ENCODE measurements around the gene SLC25A23. TPM values are rescaled to one million over a fixed set of nuclear protein-coding genes. Genes with fewer than 3 reads are reported as not detected.

The SLC25A23 gene
- total and polyA plus RNA-seq, 12 donors: 53.4 to 126 (median 94.6) TPM

GRCh38 chr19:6460099-6460884 lies 700 bp upstream of the SLC25A23 start:
- DNase-seq: peak; percentile 97 to 98
- Histone ChIP-seq H3K36me3 (peaks cover 0 to 21% (median 0%) of the 10 kb centered on the region in 9 donors), H3K4me3 (peak overlapping the region; percentile 61 to 97 (median 72)), H3K27ac (peak overlapping the region in 9 of 10 donors; percentile 38 to 87 (median 65)), H3K27me3 (peaks cover 7 to 34% (median 30%) of the 10 kb centered on the region in 7 donors), H3K4me1 (peaks cover 5 to 29% (median 17%) of the 10 kb centered on the region in 9 donors), H3K9me3 (no peaks in the 10 kb centered on the region)
- peak in 8 of 9 donors; percentile 33 to 73 (median 52) for TF ChIP-seq CTCF (IDR thresholded peaks at IDR 0.05)
- WGBS, 2 donors: 0 to 1% methylated on average over 57 of the region's 57 CpGs
- intact Hi-C loops (cut with DNase I): loop anchor here in 1 of 10 donors (2.0 kb wide), 1 partner anchor 35 kb away; the partner anchor contains the start of gene KHSRP
- peak; percentile 92 to 98 (median 96) for ATAC-seq

GRCh38 chr19:6458695-6459261 lies 814 bp downstream of the SLC25A23 start:
- Histone ChIP-seq H3K9me3 (peaks cover 0 to 14% (median 7%) of the 10 kb centered on the region in 11 donors), H3K4me1 (peaks cover 5 to 23% (median 15%) of the 10 kb centered on the region in 9 donors), H3K4me3 (peak overlapping the region; percentile 61 to 97 (median 72)), H3K27ac (peak overlapping the region in 8 of 10 donors; percentile 33 to 78 (median 57)), H3K36me3 (peaks cover 0 to 36% (median 13%) of the 10 kb centered on the region in 9 donors), H3K27me3 (peaks cover 0 to 19% (median 15%) of the 10 kb centered on the region in 7 donors)
- DNase-seq (no peak), ATAC-seq (peak in 1 of 8 donors; percentile 8)
- WGBS, 2 donors: 33 to 42% methylated on average over 16 of the region's 16 CpGs
- intact Hi-C loops (cut with DNase I): no loop called here
- no peak for TF ChIP-seq CTCF (IDR thresholded peaks at IDR 0.05)

- no peak for ATAC-seq
- intact Hi-C loops (cut with DNase I): no loop called here
- Histone ChIP-seq H3K27me3 (peaks cover 0 to 12% (median 8%) of the 10 kb centered on the region in 7 donors), H3K4me1 (peaks cover 5 to 23% (median 15%) of the 10 kb centered on the region in 9 donors), H3K27ac (peak overlapping the region in 2 of 10 donors; percentile 33 to 38), H3K4me3 (peak overlapping the region in 6 of 10 donors; percentile 61 to 77 (median 72)), H3K9me3 (peaks cover 0 to 21% (median 10%) of the 10 kb centered on the region in 11 donors), H3K36me3 (peaks cover 0 to 43% (median 16%) of the 10 kb centered on the region in 9 donors)
- TF ChIP-seq CTCF (IDR thresholded peaks at IDR 0.05): no peak
- WGBS, 2 donors: 78 to 80% methylated on average over 17 of the region's 17 CpGs
- no peak for DNase-seq
Observed at GRCh38 chr19:6457958-6458694, 1.5 kb downstream of the SLC25A23 start.

GRCh38 chr19:6455924-6456323 lies 3.7 kb downstream of the SLC25A23 start:
- H3K4me3 ChIP-seq: no peak overlapping the region
- ATAC-seq (no peak), DNase-seq (no peak)
- H3K27me3 ChIP-seq: peaks cover 0 to 10% (median 0%) of the 10 kb centered on the region in 7 donors
- 88 to 96% methylated on average over 15 of the region's 15 CpGs for WGBS, 2 donors
- no peak overlapping the region for H3K27ac ChIP-seq
- intact Hi-C loops (cut with DNase I): no loop called here
- peaks cover 5 to 23% (median 15%) of the 10 kb centered on the region in 9 donors for H3K4me1 ChIP-seq
- H3K9me3 ChIP-seq: peaks cover 0 to 24% (median 10%) of the 10 kb centered on the region in 11 donors
- H3K36me3 ChIP-seq: peaks cover 0 to 62% (median 16%) of the 10 kb centered on the region in 9 donors
- no peak for TF ChIP-seq CTCF (IDR thresholded peaks at IDR 0.05)

All from heart right ventricle (tissue), 16 donors.